Measurements from ENCODE around the gene ATF7. TPM values are rescaled to one million over a fixed set of nuclear protein-coding genes. Genes with fewer than 3 reads are reported as not detected.

The ATF7 gene
- total and polyA plus RNA-seq, 2 donors (not counting 3 experiments of a cell fraction or from before 2014, with no cell fraction given) = 36.0 to 68.5 TPM

DNA sequence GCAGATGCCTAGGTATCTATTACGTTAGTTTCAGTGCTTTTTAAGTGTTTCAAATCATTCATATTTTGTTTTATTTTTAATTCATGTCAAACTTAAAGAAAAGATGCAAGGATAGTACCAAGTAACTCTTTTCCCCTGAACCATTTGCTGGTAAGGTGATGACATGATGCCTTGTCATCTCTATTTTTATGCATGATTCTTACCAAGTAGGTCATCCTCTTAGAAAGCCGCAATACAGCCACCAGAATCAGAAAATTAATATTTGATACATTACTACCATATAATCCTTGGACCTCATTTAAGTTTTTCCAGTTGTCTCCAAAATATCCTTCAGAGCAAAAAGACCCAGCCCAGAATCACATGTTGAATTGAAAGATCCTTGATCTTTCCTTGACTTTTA is 27.4 kb upstream of the ATF7 start:
- ChIA-PET CTCF (no interaction called here), POLR2A (no interaction called here)
- no TSS peak for BruUV-seq (replicated peaks)
- DNase-seq (ENCODE audit: low read depth, low spot score) = no peak
- no peaks in the 10 kb centered on the region for H4K20me1 ChIP-seq (replicated peaks; ENCODE audit: control insufficient read depth, extremely low read depth, insufficient read depth, low read length)
- H2AFZ ChIP-seq (ENCODE audit: low read depth, low read length) = no peak overlapping the region
- no peaks in the 10 kb centered on the region for H3K9me3 ChIP-seq (replicated peaks; ENCODE audit: control insufficient read depth, insufficient read depth, low read length)
- H3K27ac ChIP-seq (ENCODE audit: insufficient read depth, low read depth, low read length) = no peak overlapping the region
- dilution Hi-C loops (cut with MboI; ENCODE audit: extremely low pct_ligation_motif_present, low sequenced_read_pairs) (no loop called here), intact Hi-C loops (cut with micrococcal nuclease) (no loop called here)
- no peak overlapping the region for H3K4me3 ChIP-seq (replicated peaks in 1 of 3; ENCODE audit: insufficient read depth in 1 of 3, low read depth in 1 of 3, low read length in 3 of 3)
- TF ChIP-seq POLR2AphosphoS5 (IDR thresholded peaks at IDR 0.05; ENCODE audit: insufficient read depth, low read depth, low read length) (no peak), POLR2A (IDR thresholded peaks at IDR 0.05; ENCODE audit: low read depth, low read length) (no peak), EZH2 (IDR thresholded peaks at IDR 0.05; ENCODE audit: borderline replicate concordance, low read depth, low read length, severe bottlenecking) (no peak), MYC (IDR thresholded peaks at IDR 0.05; ENCODE audit: low read depth, low read length) (no peak), GATA2 (IDR thresholded peaks at IDR 0.05; ENCODE audit: insufficient read depth, insufficient read length, low read depth, low read length) (no peak), FOS (IDR thresholded peaks at IDR 0.05; ENCODE audit: borderline replicate concordance, insufficient read depth, low read length) (no peak), JUN (IDR thresholded peaks at IDR 0.05; ENCODE audit: borderline replicate concordance, insufficient read depth, insufficient read length, low read depth) (no peak)
- TF ChIP-seq, protein P1, sequence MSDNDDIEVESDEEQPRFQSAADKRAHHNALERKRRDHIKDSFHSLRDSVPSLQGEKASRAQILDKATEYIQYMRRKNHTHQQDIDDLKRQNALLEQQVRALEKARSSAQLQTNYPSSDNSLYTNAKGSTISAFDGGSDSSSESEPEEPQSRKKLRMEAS (IDR thresholded peaks at IDR 0.05; ENCODE audit: insufficient read depth, insufficient read length) = no peak
- TF ChIP-seq, protein P2, sequence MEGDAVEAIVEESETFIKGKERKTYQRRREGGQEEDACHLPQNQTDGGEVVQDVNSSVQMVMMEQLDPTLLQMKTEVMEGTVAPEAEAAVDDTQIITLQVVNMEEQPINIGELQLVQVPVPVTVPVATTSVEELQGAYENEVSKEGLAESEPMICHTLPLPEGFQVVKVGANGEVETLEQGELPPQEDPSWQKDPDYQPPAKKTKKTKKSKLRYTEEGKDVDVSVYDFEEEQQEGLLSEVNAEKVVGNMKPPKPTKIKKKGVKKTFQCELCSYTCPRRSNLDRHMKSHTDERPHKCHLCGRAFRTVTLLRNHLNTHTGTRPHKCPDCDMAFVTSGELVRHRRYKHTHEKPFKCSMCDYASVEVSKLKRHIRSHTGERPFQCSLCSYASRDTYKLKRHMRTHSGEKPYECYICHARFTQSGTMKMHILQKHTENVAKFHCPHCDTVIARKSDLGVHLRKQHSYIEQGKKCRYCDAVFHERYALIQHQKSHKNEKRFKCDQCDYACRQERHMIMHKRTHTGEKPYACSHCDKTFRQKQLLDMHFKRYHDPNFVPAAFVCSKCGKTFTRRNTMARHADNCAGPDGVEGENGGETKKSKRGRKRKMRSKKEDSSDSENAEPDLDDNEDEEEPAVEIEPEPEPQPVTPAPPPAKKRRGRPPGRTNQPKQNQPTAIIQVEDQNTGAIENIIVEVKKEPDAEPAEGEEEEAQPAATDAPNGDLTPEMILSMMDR (IDR thresholded peaks at IDR 0.05; ENCODE audit: extremely low read depth in 1 of 2, insufficient read depth in 1 of 2, low read depth in 1 of 2, low read length in 2 of 2) = no peak
- no peak overlapping the region for H3K9ac ChIP-seq (replicated peaks; ENCODE audit: extremely low read depth, insufficient read depth, low read length)
- H3K27me3 ChIP-seq (ENCODE audit: control insufficient read depth in 2 of 2, insufficient read depth in 2 of 2, low read length in 2 of 2) = no peaks in the 10 kb centered on the region
- no peak overlapping the region for H3K4me2 ChIP-seq (ENCODE audit: insufficient read depth, low read length)
- no peaks in the 10 kb centered on the region for H3K79me2 ChIP-seq (ENCODE audit: control insufficient read depth, insufficient read depth, low read length)
- no peaks in the 10 kb centered on the region for H3K36me3 ChIP-seq (ENCODE audit: control insufficient read depth in 2 of 2, extremely low read depth in 1 of 2, insufficient read depth in 2 of 2, low read length in 2 of 2)
- no peak for FAIRE-seq
- peaks cover 2% of the 10 kb centered on the region for H3K4me1 ChIP-seq (ENCODE audit: control insufficient read depth, extremely low read depth, insufficient read depth, low read length)
- H3K9me1 ChIP-seq (replicated peaks; ENCODE audit: control insufficient read depth, extremely low read depth, insufficient read depth, low read length) = no peaks in the 10 kb centered on the region
